Sigmoid colon (tissue), 7 donors: Measurements from ENCODE around the gene DBX2. TPM values are rescaled to one million over a fixed set of nuclear protein-coding genes. Genes with fewer than 3 reads are reported as not detected.
"Not testable (repeated sequence)": the region's sequence is repeated elsewhere in the genome, so short reads cannot be mapped to it uniquely, and the experiment has no call there.

Source experiments
- DNase-seq: peaks from one replicate; pipeline ENCODE4 v3.0.0-alpha.2; 2019
- H3K27ac ChIP-seq, 4 donors: fragments of 200-600 bp; sonication (generic); one replicate each; pipeline ENCODE4 v1.5.1; 2016 to 2019; ENCODE audit warnings: mild to moderate bottlenecking in 1 of 4
- H3K27me3 ChIP-seq, 3 donors: fragments of 200-600 bp; sonication (generic); one replicate each; pipeline ENCODE4 v1.5.1; 2019; ENCODE audit warnings: mild to moderate bottlenecking in 1 of 3
- H3K36me3 ChIP-seq, 4 donors: fragments of 200-600 bp; sonication (generic); one replicate each; pipeline ENCODE4 v1.5.1; 2016 to 2019
- H3K4me1 ChIP-seq, 4 donors: fragments of 200-600 bp; sonication (generic); one replicate each; pipeline ENCODE4 v1.5.1; 2017 to 2019
- H3K4me3 ChIP-seq, 4 donors: fragments of 200-600 bp; sonication (generic); one replicate each; pipeline ENCODE4 v1.5.1; 2017 to 2019; ENCODE audit warnings: mild to moderate bottlenecking in 2 of 4, moderate library complexity in 1 of 4
- H3K9me3 ChIP-seq, 4 donors: fragments of 200-600 bp in 3 of 4; sonication (generic) in 3 of 4; one replicate each; pipeline versions ENCODE4 v1.5.1 to v1.6.1; 2013 to 2019
- EP300 ChIP-seq, 4 donors: sonication (generic); formaldehyde crosslinking; IDR thresholded peaks; one replicate each; pipeline ENCODE4 v1.6.1; 2017; ENCODE audit warnings: antibody characterized with exemption in 4 of 4
- POLR2A ChIP-seq, 2 donors: fragments of 450-650 bp; IDR thresholded peaks; one replicate each; pipeline ENCODE4 v1.6.1; 2016; ENCODE audit warnings: antibody characterized with exemption in 2 of 2, mild to moderate bottlenecking in 2 of 2, moderate library complexity in 2 of 2
- POLR2AphosphoS5 ChIP-seq, 4 donors: sonication (generic); formaldehyde crosslinking; IDR thresholded peaks; one replicate each; pipeline ENCODE4 v1.6.1; 2017; ENCODE audit warnings: antibody characterized with exemption in 4 of 4
- WGBS, 2 donors: extraction: QIAGEN DNeasy Blood & Tissue Kit; methylation state at CpG; one replicate each; pipeline ENCODE4 v1.1.7; 2013; 5-methylcytosine and 5-hydroxymethylcytosine counted together
- intact Hi-C: fragments of 100-400 bp; cut with DNase I; formaldehyde crosslinking; loops from one replicate; pipeline ENCODE4 v1.15.1; 2023
- polyA plus RNA-seq, 3 donors: library from polyadenylated mRNA; stranded (reverse); fragments of 200-250 nt; gene quantifications; one replicate each; pipeline ENCODE4 v1.2.3, GENCODE V29; 2013
- total RNA-seq, 4 donors: library from RNA; depleted of rRNA; stranded (reverse); fragments of >200 nt; gene quantifications; one replicate each; pipeline ENCODE4 v1.1.0, GENCODE V29; 2016
- TF ChIP-seq, protein P1 (sequence below), 4 experiments: fragments of 450-650 bp in 3 of 4; fragments of 200-600 bp in 1 of 4; IDR thresholded peaks; one replicate each; pipeline ENCODE4 v1.5.1; 2016 to 2019; ENCODE audit warnings: antibody characterized with exemption in 4 of 4, mild to moderate bottlenecking in 3 of 4, moderate library complexity in 2 of 4
- donor health status: healthy with polysubstance abuse.
- donor health status: Bipolar disorder and iron deficiency.
- donor health status: healthy.

Gene DBX2
- total and polyA plus RNA-seq, 7 donors, result under 0.01 to 0.16 (median 0.01) TPM; not detected in 4

DNA sequence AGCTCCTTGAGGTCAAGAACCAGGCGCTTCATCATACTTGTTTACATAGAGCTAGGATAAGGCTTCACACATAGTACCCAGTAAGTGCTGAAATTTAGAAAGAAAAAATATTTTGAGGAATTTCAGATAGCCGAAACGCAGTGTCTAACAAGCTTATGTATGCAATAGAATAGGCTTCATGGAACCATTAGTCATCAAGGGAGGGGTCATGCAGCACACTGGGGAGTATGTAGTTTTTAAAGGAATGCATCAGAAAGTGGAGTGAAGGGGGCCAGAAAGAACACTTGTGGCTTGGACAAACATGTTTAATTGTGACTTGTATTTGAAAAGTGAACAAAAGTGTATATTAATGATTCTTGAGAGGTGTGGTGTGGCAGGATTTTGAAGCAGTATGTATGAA is 38.1 kb downstream of the DBX2 start:
- Histone ChIP-seq H3K4me1 (no peaks in the 10 kb centered on the region), H3K4me3 (no peak overlapping the region), H3K27ac (no peak overlapping the region), H3K36me3 (no peaks in the 10 kb centered on the region), H3K9me3 (no peaks in the 10 kb centered on the region), H3K27me3 (no peaks in the 10 kb centered on the region)
- 88 to 89% methylated on average over 3 of the region's 3 CpGs for WGBS, 2 donors
- intact Hi-C loops, result no loop called here
- no peak for TF ChIP-seq POLR2AphosphoS5 (IDR thresholded peaks at IDR 0.05)
- no peak for TF ChIP-seq EP300 (IDR thresholded peaks at IDR 0.05)
- no peak for TF ChIP-seq POLR2A (IDR thresholded peaks at IDR 0.05)
- TF ChIP-seq, protein P1, sequence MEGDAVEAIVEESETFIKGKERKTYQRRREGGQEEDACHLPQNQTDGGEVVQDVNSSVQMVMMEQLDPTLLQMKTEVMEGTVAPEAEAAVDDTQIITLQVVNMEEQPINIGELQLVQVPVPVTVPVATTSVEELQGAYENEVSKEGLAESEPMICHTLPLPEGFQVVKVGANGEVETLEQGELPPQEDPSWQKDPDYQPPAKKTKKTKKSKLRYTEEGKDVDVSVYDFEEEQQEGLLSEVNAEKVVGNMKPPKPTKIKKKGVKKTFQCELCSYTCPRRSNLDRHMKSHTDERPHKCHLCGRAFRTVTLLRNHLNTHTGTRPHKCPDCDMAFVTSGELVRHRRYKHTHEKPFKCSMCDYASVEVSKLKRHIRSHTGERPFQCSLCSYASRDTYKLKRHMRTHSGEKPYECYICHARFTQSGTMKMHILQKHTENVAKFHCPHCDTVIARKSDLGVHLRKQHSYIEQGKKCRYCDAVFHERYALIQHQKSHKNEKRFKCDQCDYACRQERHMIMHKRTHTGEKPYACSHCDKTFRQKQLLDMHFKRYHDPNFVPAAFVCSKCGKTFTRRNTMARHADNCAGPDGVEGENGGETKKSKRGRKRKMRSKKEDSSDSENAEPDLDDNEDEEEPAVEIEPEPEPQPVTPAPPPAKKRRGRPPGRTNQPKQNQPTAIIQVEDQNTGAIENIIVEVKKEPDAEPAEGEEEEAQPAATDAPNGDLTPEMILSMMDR (IDR thresholded peaks at IDR 0.05), result no peak
- DNase-seq, result no peak

DNA sequence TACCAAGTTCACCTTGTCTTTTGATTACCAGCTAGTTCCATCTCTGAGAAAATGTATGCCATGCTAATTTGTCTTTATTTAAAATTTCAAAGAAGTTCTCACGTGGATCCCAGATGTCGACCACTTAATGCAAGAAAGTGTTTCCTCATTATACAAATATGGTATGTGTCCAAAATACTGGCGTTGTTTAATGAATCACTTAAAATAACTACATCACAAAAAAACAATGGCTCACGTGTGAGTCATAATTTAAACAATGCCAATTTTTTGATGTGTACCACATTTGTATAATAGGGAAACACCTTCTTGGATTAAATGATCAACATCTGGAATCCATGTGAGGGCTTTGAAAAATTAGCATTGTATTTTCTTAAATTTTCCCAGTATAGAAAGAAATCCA is 40.8 kb downstream of the DBX2 start:
- Histone ChIP-seq H3K27ac (no peak overlapping the region), H3K9me3 (no peaks in the 10 kb centered on the region), H3K36me3 (no peaks in the 10 kb centered on the region), H3K4me3 (no peak overlapping the region), H3K27me3 (no peaks in the 10 kb centered on the region), H3K4me1 (no peaks in the 10 kb centered on the region)
- DNase-seq, result no peak
- 52 to 59% methylated on average over 4 of the region's 4 CpGs for WGBS, 2 donors
- intact Hi-C loops, result no loop called here
- TF ChIP-seq POLR2A (IDR thresholded peaks at IDR 0.05), result no peak
- TF ChIP-seq, protein P1 (IDR thresholded peaks at IDR 0.05), result no peak
- no peak for TF ChIP-seq POLR2AphosphoS5 (IDR thresholded peaks at IDR 0.05)
- TF ChIP-seq EP300 (IDR thresholded peaks at IDR 0.05), result no peak

DNA sequence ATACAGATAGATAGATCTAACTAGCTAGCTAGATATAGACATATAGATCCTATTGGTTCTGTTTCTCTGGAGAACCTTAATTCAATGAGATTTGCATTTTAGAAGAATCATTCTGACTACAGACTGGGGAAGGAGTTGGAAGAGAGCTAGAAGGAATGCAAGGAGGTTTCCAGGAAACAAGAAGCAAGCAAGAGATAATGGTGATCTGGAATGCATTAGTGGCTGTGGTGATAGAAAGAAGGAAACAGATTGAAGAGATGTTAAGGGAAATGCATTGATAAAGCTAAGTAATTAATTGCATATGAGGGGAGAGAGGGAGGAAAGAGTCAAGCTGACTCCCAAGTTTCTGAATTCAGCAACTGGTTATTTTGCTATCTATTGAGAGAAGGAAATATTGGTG is 42.7 kb downstream of the DBX2 start:
- TF ChIP-seq, protein P1 (IDR thresholded peaks at IDR 0.05), result no peak
- TF ChIP-seq POLR2AphosphoS5 (IDR thresholded peaks at IDR 0.05) (no peak), EP300 (IDR thresholded peaks at IDR 0.05) (no peak), POLR2A (IDR thresholded peaks at IDR 0.05) (no peak)
- Histone ChIP-seq H3K27me3 (no peaks in the 10 kb centered on the region), H3K9me3 (no peaks in the 10 kb centered on the region)

DNA sequence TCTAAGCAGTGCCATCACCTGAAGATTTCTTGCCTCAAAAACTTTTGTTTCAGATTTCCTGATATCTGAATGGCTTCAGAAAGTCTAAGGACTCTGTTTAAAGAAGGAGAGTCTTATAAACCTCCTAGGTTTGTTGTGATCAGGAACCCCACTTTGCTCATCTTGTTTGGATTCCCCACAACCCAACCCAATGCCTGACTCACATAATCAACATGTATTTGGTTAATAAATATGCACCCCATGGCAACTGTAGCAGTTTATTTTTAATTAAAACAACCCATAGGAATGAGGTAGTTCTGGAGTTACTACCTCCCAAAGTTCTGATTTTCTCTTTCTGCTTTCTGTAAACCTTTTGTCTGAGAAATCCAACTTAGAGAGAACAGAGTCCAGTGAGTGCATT is 51.5 kb downstream of the DBX2 start:
- no peak overlapping the region for H3K27ac ChIP-seq
- no peaks in the 10 kb centered on the region for H3K36me3 ChIP-seq
- no peaks in the 10 kb centered on the region for H3K27me3 ChIP-seq
- no peaks in the 10 kb centered on the region for H3K4me1 ChIP-seq
- no peak overlapping the region for H3K4me3 ChIP-seq
- DNase-seq, result no peak
- TF ChIP-seq POLR2A (IDR thresholded peaks at IDR 0.05) (no peak), EP300 (IDR thresholded peaks at IDR 0.05) (no peak), POLR2AphosphoS5 (IDR thresholded peaks at IDR 0.05) (no peak)
- TF ChIP-seq, protein P1 (IDR thresholded peaks at IDR 0.05), result no peak
- no peaks in the 10 kb centered on the region for H3K9me3 ChIP-seq
- intact Hi-C loops, result no loop called here

More for the DNA sequence above, 42.7 kb downstream of the DBX2 start:
- no peaks in the 10 kb centered on the region for H3K36me3 ChIP-seq
- no peak overlapping the region for H3K4me3 ChIP-seq
- no peak overlapping the region for H3K27ac ChIP-seq
- no peaks in the 10 kb centered on the region for H3K4me1 ChIP-seq
- intact Hi-C loops, result no loop called here
- no peak for DNase-seq

DNA sequence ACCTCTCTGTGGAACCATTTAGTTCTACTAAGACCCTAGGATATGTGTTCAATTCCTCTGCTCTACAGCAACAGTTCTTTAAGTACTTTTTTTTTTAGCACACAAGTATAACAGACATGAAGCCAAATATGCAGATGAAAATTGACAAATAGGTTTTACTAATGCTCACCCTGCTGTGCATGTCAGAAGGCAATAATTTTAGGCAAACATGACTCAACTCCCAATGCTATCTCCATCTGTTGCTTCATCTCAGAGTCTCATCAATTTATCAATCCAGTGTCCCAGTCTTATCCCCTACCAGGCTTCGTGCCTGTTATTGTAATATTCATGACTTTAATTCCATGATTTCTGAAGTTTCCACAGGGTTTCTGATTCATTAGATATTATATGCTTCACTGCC is 57.7 kb downstream of the DBX2 start:
- intact Hi-C loops, result no loop called here
- no peak for DNase-seq
- Histone ChIP-seq H3K9me3 (no peaks in the 10 kb centered on the region), H3K4me3 (no peak overlapping the region), H3K4me1 (no peaks in the 10 kb centered on the region), H3K27ac (no peak overlapping the region), H3K36me3 (no peaks in the 10 kb centered on the region), H3K27me3 (no peaks in the 10 kb centered on the region)
- TF ChIP-seq POLR2A (IDR thresholded peaks at IDR 0.05), result no peak
- no peak for TF ChIP-seq EP300 (IDR thresholded peaks at IDR 0.05)
- TF ChIP-seq, protein P1 (IDR thresholded peaks at IDR 0.05), result no peak
- TF ChIP-seq POLR2AphosphoS5 (IDR thresholded peaks at IDR 0.05), result no peak
- WGBS, 2 donors, result 33 to 46% methylated on average over 1 of the region's 1 CpG

DNA sequence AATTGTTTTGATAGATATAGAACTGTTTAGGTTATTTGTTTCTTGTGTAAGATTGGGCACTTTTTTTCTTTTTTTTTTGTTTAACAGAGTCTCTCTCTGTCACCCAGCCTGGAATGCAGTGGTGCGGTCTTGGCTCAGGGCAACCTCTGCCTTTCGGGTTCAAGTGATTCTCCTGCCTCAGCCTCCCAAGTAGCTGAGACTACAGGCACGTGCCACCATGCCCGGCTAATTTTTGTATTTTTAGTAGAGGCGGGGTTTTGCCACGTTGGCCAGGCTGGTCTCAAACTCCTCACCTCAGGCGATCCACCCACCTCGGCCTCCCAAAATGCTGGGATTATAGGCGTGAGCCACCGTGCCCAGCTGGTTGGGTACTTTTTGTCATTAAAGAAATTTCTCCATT is 66.0 kb downstream of the DBX2 start:
- H3K9me3 ChIP-seq, H3K27ac ChIP-seq, H3K36me3 ChIP-seq, H3K27me3 ChIP-seq, H3K4me1 ChIP-seq, DNase-seq, intact Hi-C loops, H3K4me3 ChIP-seq: not testable (repeated sequence)
- WGBS, 2 donors, result 87 to 93% methylated on average over 10 of the region's 10 CpGs
